ENCODE data around the gene PGP.
A peak's percentile ranks its signal among the peaks of the same experiment; 100 is the strongest.
"Not testable (repeated sequence)": the region's sequence is repeated elsewhere in the genome, so short reads cannot be mapped to it uniquely, and the experiment has no call there.

PGP gene

GRCh38 chr16:2213817-2214718, 572 bp downstream of the PGP start:
- DNase-seq: no peak

- no peak for DNase-seq
Observed at GRCh38 chr16:2212362-2213324, 2.0 kb downstream of the PGP start.

- DNase-seq: no peak
Observed at GRCh38 chr16:2211923-2212347, 2.7 kb downstream of the PGP start.

- DNase-seq: no peak
Observed at GRCh38 chr16:2210386-2211365, 4.0 kb downstream of the PGP start, which contains the start of gene BRICD5. TSS of gene BRICD5 (minus strand) at chr16:2210863. CDS start at chr16:2210833, 30 bp downstream.

GRCh38 chr16:2210009-2210332, 4.7 kb downstream of the PGP start:
- no peak for DNase-seq

GRCh38 chr16:2209258-2210008, 5.2 kb downstream of the PGP start:
- no peak for DNase-seq

GRCh38 chr16:2208772-2209171, 5.9 kb downstream of the PGP start:
- no peak for DNase-seq

GRCh38 chr16:2208308-2208707, 6.3 kb downstream of the PGP start:
- DNase-seq: no peak

GRCh38 chr16:2207872-2208271, 6.8 kb downstream of the PGP start:
- no peak for DNase-seq

- DNase-seq: no peak
Observed at GRCh38 chr16:2206780-2207433, 7.7 kb downstream of the PGP start.

GRCh38 chr16:2206420-2206779, 8.2 kb downstream of the PGP start:
- DNase-seq: no peak

GRCh38 chr16:2205967-2206313, 8.7 kb downstream of the PGP start:
- no peak for DNase-seq

GRCh38 chr16:2205104-2205966, 9.3 kb downstream of the PGP start, which contains the start of gene MLST8:
TSS of gene MLST8 (plus strand) at chr16:2205454. CDS start at chr16:2206086, 632 bp downstream.
- peak; percentile 45 for DNase-seq

- DNase-seq: no peak
Observed at GRCh38 chr16:2204416-2205103, 10.1 kb downstream of the PGP start.

- DNase-seq: not testable (repeated sequence)
Observed at GRCh38 chr16:2203119-2203688, 11.4 kb downstream of the PGP start.

GRCh38 chr16:2200313-2200712, 14.3 kb downstream of the PGP start:
- DNase-seq: no peak

GRCh38 chr16:2199621-2200139, 15.0 kb downstream of the PGP start:
- DNase-seq: no peak

GRCh38 chr16:2199095-2199494, 15.5 kb downstream of the PGP start:
- no peak for DNase-seq

GRCh38 chr16:2198283-2198682, 16.4 kb downstream of the PGP start:
- no peak for DNase-seq
